Effector CD8-positive, alpha-beta T cell (primary cell): Measurements from ENCODE around the gene SSC4D.
"Not testable (repeated sequence)": the region's sequence is repeated elsewhere in the genome, so short reads cannot be mapped to it uniquely, and the experiment has no call there.

Experiments
- DNase-seq: peaks from one replicate; lab custom pipeline; 2025; lab: John Stamatoyannopoulos, UW
- total RNA-seq, 4 experiments: gene quantifications; one replicate each; lab custom pipeline; 2026; lab: John Stamatoyannopoulos, UW

Gene SSC4D
- total RNA-seq: 0 to 0.58 (median 0.27) reads per million in 4 experiments

- DNase-seq: no peak
These were observed at the start of gene SSC4D for GRCh38 chr7:76409537-76409936. SSC4D (minus strand) TSS chr7:76409697; CDS start chr7:76404439, 5,258 bp downstream.

GRCh38 chr7:76458504-76458903 lies 49.0 kb upstream of the SSC4D start:
- not testable (repeated sequence) for DNase-seq

- not testable (repeated sequence) for DNase-seq
These were observed 47.5 kb upstream of the SSC4D start for GRCh38 chr7:76457017-76457416.

- not testable (repeated sequence) for DNase-seq
These were observed 36.1 kb upstream of the SSC4D start for GRCh38 chr7:76445577-76446008.

GRCh38 chr7:76443846-76444245 lies 34.3 kb upstream of the SSC4D start:
- DNase-seq: not testable (repeated sequence)

- DNase-seq: not testable (repeated sequence)
These were observed 33.4 kb upstream of the SSC4D start for GRCh38 chr7:76442664-76443446.

- not testable (repeated sequence) for DNase-seq
These were observed 32.3 kb upstream of the SSC4D start for GRCh38 chr7:76441792-76442191.

- not testable (repeated sequence) for DNase-seq
These were observed 30.9 kb upstream of the SSC4D start for GRCh38 chr7:76440404-76440803.

- not testable (repeated sequence) for DNase-seq
These were observed 29.8 kb upstream of the SSC4D start for GRCh38 chr7:76439120-76439888.

GRCh38 chr7:76437873-76438272 lies 28.4 kb upstream of the SSC4D start:
- DNase-seq: peak; percentile 10

GRCh38 chr7:76430836-76431235 lies 21.3 kb upstream of the SSC4D start:
- no peak for DNase-seq

GRCh38 chr7:76430211-76430610 lies 20.7 kb upstream of the SSC4D start:
- no peak for DNase-seq

- DNase-seq: no peak
These were observed 19.6 kb upstream of the SSC4D start for GRCh38 chr7:76428868-76429805.

GRCh38 chr7:76428149-76428823 lies 18.8 kb upstream of the SSC4D start:
- DNase-seq: no peak

- no peak for DNase-seq
These were observed 18.1 kb upstream of the SSC4D start for GRCh38 chr7:76427635-76428034.

- no peak for DNase-seq
These were observed 16.7 kb upstream of the SSC4D start for GRCh38 chr7:76426246-76426645.

- DNase-seq: not testable (repeated sequence)
These were observed 16.1 kb upstream of the SSC4D start for GRCh38 chr7:76425558-76425957.

- no peak for DNase-seq
These were observed 15.7 kb upstream of the SSC4D start for GRCh38 chr7:76425156-76425555.

GRCh38 chr7:76424413-76425111 lies 15.1 kb upstream of the SSC4D start, which contains the start of gene ZP3:
ZP3 (plus strand) TSS chr7:76424950; CDS start chr7:76424965, 15 bp downstream.
- no peak for DNase-seq

- DNase-seq: no peak
These were observed 14.3 kb upstream of the SSC4D start for GRCh38 chr7:76423666-76424412.
